Stimulated activated naive CD8-positive, alpha-beta T cell treated with anti-CD3 and anti-CD28 coated beads, Interleukin-15, Interleukin-2, amounts not matched to agents 100 ng/mL and 50 ng/mL, for 24 hours (primary cell): ENCODE data around the gene CD200.
A peak's percentile ranks its signal among the peaks of the same experiment; 100 is the strongest.

ENCODE experiments used
- H3K27ac Mint-ChIP-seq: one replicate; pipeline ENCODE4 v1.8.0; 2021; ENCODE audit warnings: mild to moderate bottlenecking, mixed read lengths
- H3K27me3 Mint-ChIP-seq: one replicate; pipeline ENCODE4 v1.8.0; 2021; ENCODE audit warnings: mixed read lengths
- H3K36me3 Mint-ChIP-seq: one replicate; pipeline ENCODE4 v1.8.0; 2021; ENCODE audit warnings: low read depth, mixed read lengths
- H3K4me1 Mint-ChIP-seq: one replicate; pipeline ENCODE4 v1.8.0; 2021; ENCODE audit warnings: low read depth, mixed read lengths
- H3K4me3 Mint-ChIP-seq: one replicate; pipeline ENCODE4 v1.8.0; 2021; ENCODE audit warnings: mild to moderate bottlenecking, mixed read lengths
- H3K9me3 Mint-ChIP-seq: one replicate; pipeline ENCODE4 v1.8.0; 2021; ENCODE audit warnings: mixed read lengths

Gene CD200

GRCh38 chr3:112315791-112316190 lies 17.2 kb upstream of the CD200 start:
- Mint-ChIP-seq H3K36me3 (no peaks in the 10 kb centered on the region), H3K4me1 (peaks cover 5% of the 10 kb centered on the region), H3K9me3 (peaks cover 5% of the 10 kb centered on the region), H3K4me3 (no peak overlapping the region), H3K27me3 (peaks cover 4% of the 10 kb centered on the region), H3K27ac (no peak overlapping the region)

- Mint-ChIP-seq H3K27me3 (peaks cover 4% of the 10 kb centered on the region), H3K36me3 (no peaks in the 10 kb centered on the region), H3K4me3 (no peak overlapping the region), H3K27ac (no peak overlapping the region), H3K9me3 (peaks cover 5% of the 10 kb centered on the region), H3K4me1 (peaks cover 5% of the 10 kb centered on the region)
These were observed 13.3 kb upstream of the CD200 start for GRCh38 chr3:112319516-112320276.

- Mint-ChIP-seq H3K27ac (no peak overlapping the region), H3K4me3 (no peak overlapping the region), H3K27me3 (no peaks in the 10 kb centered on the region), H3K36me3 (no peaks in the 10 kb centered on the region), H3K9me3 (no peaks in the 10 kb centered on the region), H3K4me1 (peaks cover 5% of the 10 kb centered on the region)
These were observed 12.3 kb upstream of the CD200 start for GRCh38 chr3:112320691-112321090.

- Mint-ChIP-seq H3K9me3 (no peaks in the 10 kb centered on the region), H3K36me3 (no peaks in the 10 kb centered on the region), H3K4me1 (peaks cover 5% of the 10 kb centered on the region), H3K27ac (no peak overlapping the region), H3K27me3 (no peaks in the 10 kb centered on the region), H3K4me3 (no peak overlapping the region)
These were observed 10.9 kb upstream of the CD200 start for GRCh38 chr3:112321867-112322652.

- Mint-ChIP-seq H3K4me1 (peaks cover 11% of the 10 kb centered on the region), H3K9me3 (no peaks in the 10 kb centered on the region), H3K4me3 (no peak overlapping the region), H3K36me3 (no peaks in the 10 kb centered on the region), H3K27me3 (no peaks in the 10 kb centered on the region), H3K27ac (no peak overlapping the region)
These were observed 5.5 kb upstream of the CD200 start for GRCh38 chr3:112327371-112327951.

GRCh38 chr3:112331851-112332250 lies 1.1 kb upstream of the CD200 start:
- H3K4me1 Mint-ChIP-seq: peaks cover 46% of the 10 kb centered on the region
- peak overlapping the region; percentile 26 for H3K4me3 Mint-ChIP-seq
- H3K9me3 Mint-ChIP-seq: no peaks in the 10 kb centered on the region
- no peaks in the 10 kb centered on the region for H3K27me3 Mint-ChIP-seq
- H3K27ac Mint-ChIP-seq: no peak overlapping the region
- H3K36me3 Mint-ChIP-seq: peaks cover 32% of the 10 kb centered on the region

GRCh38 chr3:112333381-112334317 lies 693 bp downstream of the CD200 start:
- Mint-ChIP-seq H3K27ac (peak overlapping the region; percentile 83), H3K4me1 (peaks cover 61% of the 10 kb centered on the region)

GRCh38 chr3:112334691-112335433 lies 1.9 kb downstream of the CD200 start:
- H3K9me3 Mint-ChIP-seq: no peaks in the 10 kb centered on the region
- peaks cover 52% of the 10 kb centered on the region for H3K36me3 Mint-ChIP-seq
- peak overlapping the region; percentile 83 for H3K27ac Mint-ChIP-seq
- H3K27me3 Mint-ChIP-seq: no peaks in the 10 kb centered on the region
- peak overlapping the region; percentile 89 for H3K4me3 Mint-ChIP-seq
- peaks cover 70% of the 10 kb centered on the region for H3K4me1 Mint-ChIP-seq

More at GRCh38 chr3:112333381-112334317, 693 bp downstream of the CD200 start:
- H3K36me3 Mint-ChIP-seq: peaks cover 42% of the 10 kb centered on the region
- peak overlapping the region; percentile 89 for H3K4me3 Mint-ChIP-seq
- no peaks in the 10 kb centered on the region for H3K9me3 Mint-ChIP-seq
- no peaks in the 10 kb centered on the region for H3K27me3 Mint-ChIP-seq

- Mint-ChIP-seq H3K27me3 (no peaks in the 10 kb centered on the region), H3K4me1 (peaks cover 75% of the 10 kb centered on the region), H3K27ac (peak overlapping the region; percentile 83), H3K9me3 (no peaks in the 10 kb centered on the region), H3K36me3 (peaks cover 57% of the 10 kb centered on the region), H3K4me3 (peak overlapping the region; percentile 89)
These were observed 2.5 kb downstream of the CD200 start for GRCh38 chr3:112335434-112335781.

GRCh38 chr3:112338021-112338726 lies 5.2 kb downstream of the CD200 start:
- Mint-ChIP-seq H3K27me3 (no peaks in the 10 kb centered on the region), H3K36me3 (peaks cover 85% of the 10 kb centered on the region), H3K9me3 (no peaks in the 10 kb centered on the region), H3K4me1 (peaks cover 77% of the 10 kb centered on the region), H3K27ac (peak overlapping the region; percentile 78), H3K4me3 (peak overlapping the region; percentile 64)

GRCh38 chr3:112338727-112339056 lies 5.7 kb downstream of the CD200 start:
- Mint-ChIP-seq H3K27me3 (no peaks in the 10 kb centered on the region), H3K4me1 (peaks cover 78% of the 10 kb centered on the region), H3K4me3 (peak overlapping the region; percentile 64), H3K27ac (peak overlapping the region; percentile 78), H3K9me3 (no peaks in the 10 kb centered on the region), H3K36me3 (peaks cover 89% of the 10 kb centered on the region)

GRCh38 chr3:112339134-112339533 lies 6.2 kb downstream of the CD200 start:
- Mint-ChIP-seq H3K36me3 (peaks cover 89% of the 10 kb centered on the region), H3K9me3 (no peaks in the 10 kb centered on the region), H3K4me1 (peaks cover 79% of the 10 kb centered on the region), H3K27ac (peak overlapping the region; percentile 78), H3K4me3 (peak overlapping the region; percentile 30), H3K27me3 (no peaks in the 10 kb centered on the region)

GRCh38 chr3:112339609-112340008 lies 6.7 kb downstream of the CD200 start:
- Mint-ChIP-seq H3K4me1 (peaks cover 79% of the 10 kb centered on the region), H3K27me3 (no peaks in the 10 kb centered on the region), H3K36me3 (peaks cover 89% of the 10 kb centered on the region), H3K4me3 (peak overlapping the region; percentile 30), H3K9me3 (no peaks in the 10 kb centered on the region), H3K27ac (peak overlapping the region; percentile 78)
